Trophoblast cell (in vitro differentiated cells and primary cell): ENCODE data around the gene TMEM39B.
A peak's percentile ranks its signal among the peaks of the same experiment; 100 is the strongest.
"Not testable (repeated sequence)": the region's sequence is repeated elsewhere in the genome, so short reads cannot be mapped to it uniquely, and the experiment has no call there.

ENCODE experiments used
- DNase-seq, 2 donors: peaks; one replicate each; pipeline ENCODE4 v3.0.0-alpha.2; 2016
- H2AFZ ChIP-seq: 2 replicates; pipeline ENCODE4 v1.6.1; 2013; ENCODE audit warnings: low read length, moderate library complexity, mild to moderate bottlenecking; ENCODE audit not compliant: insufficient read depth, poor library complexity
- H2AK5ac ChIP-seq: 2 replicates; pipeline ENCODE4 v1.6.1; 2013; ENCODE audit warnings: mild to moderate bottlenecking, low read length
- H2BK120ac ChIP-seq: 2 replicates; pipeline ENCODE4 v1.6.1; 2013; ENCODE audit warnings: low read length, mild to moderate bottlenecking, moderate library complexity; ENCODE audit not compliant: insufficient read depth, poor library complexity
- H2BK12ac ChIP-seq: 2 replicates; pipeline ENCODE4 v1.6.1; 2013; ENCODE audit warnings: mild to moderate bottlenecking, low read length, moderate library complexity
- H2BK5ac ChIP-seq: 2 replicates; pipeline ENCODE4 v1.6.1; 2013; ENCODE audit warnings: low read length, low read depth, moderate library complexity, mild to moderate bottlenecking; ENCODE audit not compliant: poor library complexity
- H3K14ac ChIP-seq: 2 replicates; pipeline ENCODE4 v1.6.1; 2013; ENCODE audit warnings: mild to moderate bottlenecking, low read length
- H3K18ac ChIP-seq: 2 replicates; pipeline ENCODE4 v1.6.1; 2013; ENCODE audit warnings: mild to moderate bottlenecking, low read length
- H3K23ac ChIP-seq: 2 replicates; pipeline ENCODE4 v1.6.1; 2013; ENCODE audit warnings: low read length
- H3K27ac ChIP-seq: 2 replicates; pipeline ENCODE4 v1.5.1; 2013; ENCODE audit warnings: low read depth, mild to moderate bottlenecking, inconsistent platforms, low read length, moderate library complexity
- H3K27me3 ChIP-seq: 2 replicates; pipeline ENCODE4 v1.6.1; 2013; ENCODE audit warnings: inconsistent platforms, mild to moderate bottlenecking, low read length, moderate library complexity; ENCODE audit not compliant: insufficient read depth
- H3K36me3 ChIP-seq, 2 experiments: 1 replicate in 1 of 2; 2 replicates in 1 of 2; pipeline ENCODE4 v1.6.1; 2013; ENCODE audit warnings: low read length in 2 of 2, mild to moderate bottlenecking in 2 of 2, moderate library complexity in 1 of 2; ENCODE audit not compliant: insufficient read depth in 2 of 2, control insufficient read depth in 1 of 2
- H3K4ac ChIP-seq: 2 replicates; pipeline ENCODE4 v1.6.1; 2013; ENCODE audit warnings: low read depth, mild to moderate bottlenecking, low read length, moderate library complexity
- H3K4me1 ChIP-seq, 2 experiments: 1 replicate in 1 of 2; 2 replicates in 1 of 2; pipeline ENCODE4 v1.6.1; 2013; ENCODE audit warnings: low read length in 2 of 2, mild to moderate bottlenecking in 2 of 2, moderate library complexity in 1 of 2; ENCODE audit not compliant: insufficient read depth in 2 of 2, control insufficient read depth in 1 of 2
- H3K4me2 ChIP-seq: 2 replicates; pipeline ENCODE4 v1.6.1; 2013; ENCODE audit warnings: inconsistent platforms, mild to moderate bottlenecking, low read length, moderate library complexity
- H3K4me3 ChIP-seq: 2 replicates; pipeline ENCODE4 v1.5.1; 2013; ENCODE audit warnings: mild to moderate bottlenecking, low read depth, low read length, inconsistent platforms
- H3K79me1 ChIP-seq: one replicate; pipeline ENCODE4 v1.6.1; 2013; ENCODE audit warnings: low read length
- H3K79me2 ChIP-seq: 2 replicates; pipeline ENCODE4 v1.6.1; 2013; ENCODE audit warnings: low read length, mild to moderate bottlenecking; ENCODE audit not compliant: control insufficient read depth, insufficient read depth, poor library complexity
- H3K9ac ChIP-seq: 2 replicates; pipeline ENCODE4 v1.6.1; 2013; ENCODE audit warnings: mild to moderate bottlenecking, low read length
- H3K9me3 ChIP-seq: 2 replicates; pipeline ENCODE4 v1.6.1; 2013; ENCODE audit warnings: low read depth, mild to moderate bottlenecking, control low read depth, inconsistent platforms, low read length; ENCODE audit not compliant: insufficient read depth
- H4K12ac ChIP-seq: 2 replicates; pipeline ENCODE4 v1.6.1; 2013; ENCODE audit warnings: low read depth, mild to moderate bottlenecking, low read length, moderate library complexity
- H4K8ac ChIP-seq: 2 replicates; pipeline ENCODE4 v1.6.1; 2013; ENCODE audit warnings: low read depth, mild to moderate bottlenecking, low read length, moderate library complexity
- H4K91ac ChIP-seq: one replicate; pipeline ENCODE4 v1.6.1; 2013; ENCODE audit warnings: low read depth, mild to moderate bottlenecking, low read length, moderate library complexity
- WGBS: extraction: QIAGEN DNeasy Blood & Tissue Kit; methylation state at CpG from one replicate; pipeline ENCODE4 v1.1.7; 2013; ENCODE audit warnings: missing lambda C conversion rate; ENCODE audit not compliant: insufficient read length, insufficient coverage; ENCODE audit errors: extremely low coverage; 5-methylcytosine and 5-hydroxymethylcytosine counted together

TMEM39B gene

GRCh38 chr1:32142446-32143301 lies 69.9 kb downstream of the TMEM39B start:
- Histone ChIP-seq H3K4me2 (no peak overlapping the region), H3K27me3 (no peaks in the 10 kb centered on the region), H3K4me3 (no peak overlapping the region), H3K36me3 (peaks cover 2 to 4% of the 10 kb centered on the region in 2 experiments), H2BK120ac (no peak overlapping the region), H3K14ac (no peak overlapping the region), H4K91ac (no peak overlapping the region), H3K18ac (no peak overlapping the region), H3K4me1 (peaks cover 0 to 2% of the 10 kb centered on the region in 2 experiments), H4K12ac (no peak overlapping the region), H3K9me3 (peaks cover 1% of the 10 kb centered on the region), H3K4ac (no peak overlapping the region), H4K8ac (no peak overlapping the region), H3K23ac (no peak overlapping the region), H2AK5ac (no peak overlapping the region), H2BK5ac (no peak overlapping the region), H2AFZ (no peak overlapping the region), H2BK12ac (no peak overlapping the region), H3K79me1 (no peaks in the 10 kb centered on the region), H3K27ac (no peak overlapping the region), H3K9ac (no peak overlapping the region), H3K79me2 (no peaks in the 10 kb centered on the region)
- WGBS = no CpG with 5 or more reads among the region's 6 CpGs
- DNase-seq = peak; percentile 91 to 98

- H3K4ac ChIP-seq, H4K8ac ChIP-seq, H3K36me3 ChIP-seq, H3K4me3 ChIP-seq, H2AFZ ChIP-seq, H3K27me3 ChIP-seq, H2BK120ac ChIP-seq, DNase-seq, H3K79me2 ChIP-seq, H2BK5ac ChIP-seq, H3K18ac ChIP-seq, H4K91ac ChIP-seq, H3K23ac ChIP-seq, H3K4me1 ChIP-seq, H2AK5ac ChIP-seq, H4K12ac ChIP-seq, H3K9ac ChIP-seq, H3K4me2 ChIP-seq, H2BK12ac ChIP-seq, H3K14ac ChIP-seq, H3K79me1 ChIP-seq, H3K27ac ChIP-seq, H3K9me3 ChIP-seq: not testable (repeated sequence)
- no CpG with 5 or more reads among the region's 4 CpGs for WGBS
These were observed 70.6 kb downstream of the TMEM39B start for GRCh38 chr1:32143302-32143695.

GRCh38 chr1:32144033-32144432 lies 71.3 kb downstream of the TMEM39B start:
- Histone ChIP-seq H3K9me3 (peaks cover 3% of the 10 kb centered on the region), H3K36me3 (peaks cover 3 to 4% of the 10 kb centered on the region in 2 experiments), H2BK120ac (no peak overlapping the region), H3K27me3 (no peaks in the 10 kb centered on the region), H4K91ac (no peak overlapping the region), H3K4me1 (peaks cover 0 to 2% of the 10 kb centered on the region in 2 experiments), H4K8ac (no peak overlapping the region), H3K4me3 (no peak overlapping the region), H3K4ac (no peak overlapping the region), H3K9ac (no peak overlapping the region), H4K12ac (no peak overlapping the region), H2AK5ac (no peak overlapping the region), H3K4me2 (no peak overlapping the region), H3K27ac (no peak overlapping the region), H2BK12ac (no peak overlapping the region), H3K23ac (no peak overlapping the region), H2AFZ (no peak overlapping the region), H3K14ac (no peak overlapping the region), H3K18ac (no peak overlapping the region), H3K79me2 (no peaks in the 10 kb centered on the region), H2BK5ac (no peak overlapping the region), H3K79me1 (no peaks in the 10 kb centered on the region)
- peak in 1 of 2 donors; percentile 37 for DNase-seq
- no CpG with 5 or more reads among the region's 3 CpGs for WGBS

GRCh38 chr1:32147799-32148198 lies 75.1 kb downstream of the TMEM39B start:
- H3K14ac ChIP-seq, DNase-seq, H3K18ac ChIP-seq, H2AK5ac ChIP-seq, H3K27me3 ChIP-seq, H2BK5ac ChIP-seq, H2BK12ac ChIP-seq, H3K23ac ChIP-seq, H3K79me1 ChIP-seq, H3K4ac ChIP-seq, H3K36me3 ChIP-seq, H3K4me2 ChIP-seq, H3K4me3 ChIP-seq, H3K27ac ChIP-seq, H2AFZ ChIP-seq, H3K79me2 ChIP-seq, H2BK120ac ChIP-seq, H3K9me3 ChIP-seq, H4K91ac ChIP-seq, H3K9ac ChIP-seq, H4K8ac ChIP-seq, H3K4me1 ChIP-seq, H4K12ac ChIP-seq: not testable (repeated sequence)
- WGBS = no CpG with 5 or more reads among the region's 5 CpGs
